Muscle of arm (tissue), 12 donors: ENCODE results near the gene DEFB124. TPM values are rescaled to one million over a fixed set of nuclear protein-coding genes. Genes with fewer than 3 reads are reported as not detected.
"Not testable (repeated sequence)": the region's sequence is repeated elsewhere in the genome, so short reads cannot be mapped to it uniquely, and the experiment has no call there.

Experiments used
- DNase-seq: peaks from one replicate; pipeline ENCODE4 v3.0.0-alpha.2; 2013
- polyA plus RNA-seq, 12 donors: library from polyadenylated mRNA; unstranded; fragments of 120-200 nt; gene quantifications; one replicate each; pipeline ENCODE4 v1.2.1, GENCODE V29; 2013; ENCODE audit not compliant: insufficient read length in 12 of 12

DEFB124 gene
- polyA plus RNA-seq, 12 donors, result 0.60 to 1.6 (median 1.3) TPM; not detected in 2

- DNase-seq, result no peak
Measured at GRCh38 chr20:31489152-31489551, 14.2 kb upstream of the DEFB124 start.

GRCh38 chr20:31488115-31488514, 13.2 kb upstream of the DEFB124 start:
- DNase-seq, result no peak

DNA sequence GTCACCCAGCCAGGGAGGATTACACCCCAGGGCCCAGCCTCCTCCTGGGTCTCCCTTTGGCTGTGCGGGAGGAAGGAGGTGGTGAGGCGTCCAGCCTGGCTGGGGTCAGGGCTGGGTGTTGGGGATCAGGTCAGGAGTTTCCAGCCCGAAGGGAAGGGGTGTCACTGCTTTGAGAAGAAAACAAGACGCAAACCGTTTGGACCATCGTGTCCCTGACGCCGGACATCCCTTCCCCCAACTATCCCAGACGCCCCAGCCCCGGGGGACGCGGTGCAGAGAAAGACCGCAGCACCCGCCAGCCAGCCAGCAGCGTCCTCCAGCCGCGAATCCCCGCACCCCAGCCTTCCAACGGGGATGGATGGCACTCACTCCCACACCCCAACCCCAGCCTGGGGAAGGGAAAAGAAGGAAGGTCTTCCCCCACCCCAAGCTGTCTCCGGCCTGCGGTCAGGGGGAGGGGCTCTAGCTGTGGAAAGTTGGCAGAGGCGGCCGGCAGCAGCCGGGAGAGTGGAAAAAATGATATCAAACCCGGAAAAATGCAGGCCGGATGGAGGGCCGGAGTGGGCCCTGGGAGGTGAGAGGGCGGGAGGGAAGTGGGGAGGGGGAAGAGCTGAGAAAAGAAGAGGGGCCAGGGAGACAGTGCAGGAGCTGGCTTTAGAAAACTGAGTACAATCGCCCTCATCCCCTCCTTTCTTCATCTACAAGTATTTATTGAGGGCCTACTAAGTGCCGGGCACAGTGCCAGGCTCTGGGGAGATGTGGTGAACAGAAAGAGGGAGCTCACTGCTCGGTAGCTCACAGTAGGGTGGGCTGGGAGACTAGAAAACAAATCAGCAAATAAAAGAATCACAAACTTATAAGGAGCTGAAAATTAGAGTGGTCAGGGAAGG, 10.8 kb upstream of the DEFB124 start:
- DNase-seq, result peak; percentile 94

DNA sequence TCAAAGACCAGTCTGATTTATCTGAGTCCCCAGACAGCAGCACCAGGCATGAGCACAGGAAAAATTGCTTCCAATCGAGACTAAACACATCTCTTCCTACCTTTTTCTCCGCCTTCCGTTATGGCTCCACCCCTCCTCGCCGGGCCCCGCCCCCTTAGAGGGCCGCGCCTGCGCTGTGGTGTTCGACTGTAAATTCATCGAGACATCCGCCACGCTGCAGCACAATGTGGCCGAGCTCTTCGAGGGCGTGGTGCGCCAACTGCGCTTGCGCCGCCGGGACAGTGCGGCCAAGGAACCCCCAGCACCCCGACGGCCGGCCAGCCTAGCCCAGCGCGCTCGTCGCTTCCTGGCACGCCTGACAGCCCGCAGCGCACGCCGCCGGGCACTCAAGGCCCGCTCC, 9.1 kb upstream of the DEFB124 start:
- no peak for DNase-seq

GRCh38 chr20:31476643-31477215, 1.8 kb upstream of the DEFB124 start:
- no peak for DNase-seq

- no peak for DNase-seq
Measured at GRCh38 chr20:31476294-31476585, 1.3 kb upstream of the DEFB124 start.

GRCh38 chr20:31475472-31476293, 756 bp upstream of the DEFB124 start:
- no peak for DNase-seq

GRCh38 chr20:31474097-31474436, 860 bp downstream of the DEFB124 start:
- no peak for DNase-seq

- no peak for DNase-seq
Measured at GRCh38 chr20:31473331-31474096, 1.4 kb downstream of the DEFB124 start.

GRCh38 chr20:31472395-31473330, 2.3 kb downstream of the DEFB124 start:
- no peak for DNase-seq

GRCh38 chr20:31470946-31471345, 4.0 kb downstream of the DEFB124 start:
- not testable (repeated sequence) for DNase-seq

GRCh38 chr20:31454361-31454760, 20.6 kb downstream of the DEFB124 start:
- no peak for DNase-seq

DNA sequence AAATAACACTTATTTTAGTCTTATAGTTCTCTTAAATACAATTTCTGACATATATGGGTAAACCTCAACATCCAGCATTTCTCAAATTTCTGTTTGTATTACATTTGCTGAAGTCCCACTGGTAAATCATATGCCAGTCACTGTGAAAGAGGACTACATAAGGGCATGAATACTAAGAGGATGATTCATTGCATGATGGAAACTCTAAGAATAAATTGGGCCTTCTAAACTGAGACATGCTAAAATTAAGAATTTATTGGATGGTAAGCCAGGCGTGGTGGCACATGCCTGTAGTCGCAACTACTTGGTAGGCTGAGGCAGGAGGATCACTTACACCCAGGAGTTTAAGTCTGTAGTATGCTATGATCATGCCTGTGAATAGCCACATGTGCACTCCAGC, 22.4 kb downstream of the DEFB124 start:
- no peak for DNase-seq

DNA sequence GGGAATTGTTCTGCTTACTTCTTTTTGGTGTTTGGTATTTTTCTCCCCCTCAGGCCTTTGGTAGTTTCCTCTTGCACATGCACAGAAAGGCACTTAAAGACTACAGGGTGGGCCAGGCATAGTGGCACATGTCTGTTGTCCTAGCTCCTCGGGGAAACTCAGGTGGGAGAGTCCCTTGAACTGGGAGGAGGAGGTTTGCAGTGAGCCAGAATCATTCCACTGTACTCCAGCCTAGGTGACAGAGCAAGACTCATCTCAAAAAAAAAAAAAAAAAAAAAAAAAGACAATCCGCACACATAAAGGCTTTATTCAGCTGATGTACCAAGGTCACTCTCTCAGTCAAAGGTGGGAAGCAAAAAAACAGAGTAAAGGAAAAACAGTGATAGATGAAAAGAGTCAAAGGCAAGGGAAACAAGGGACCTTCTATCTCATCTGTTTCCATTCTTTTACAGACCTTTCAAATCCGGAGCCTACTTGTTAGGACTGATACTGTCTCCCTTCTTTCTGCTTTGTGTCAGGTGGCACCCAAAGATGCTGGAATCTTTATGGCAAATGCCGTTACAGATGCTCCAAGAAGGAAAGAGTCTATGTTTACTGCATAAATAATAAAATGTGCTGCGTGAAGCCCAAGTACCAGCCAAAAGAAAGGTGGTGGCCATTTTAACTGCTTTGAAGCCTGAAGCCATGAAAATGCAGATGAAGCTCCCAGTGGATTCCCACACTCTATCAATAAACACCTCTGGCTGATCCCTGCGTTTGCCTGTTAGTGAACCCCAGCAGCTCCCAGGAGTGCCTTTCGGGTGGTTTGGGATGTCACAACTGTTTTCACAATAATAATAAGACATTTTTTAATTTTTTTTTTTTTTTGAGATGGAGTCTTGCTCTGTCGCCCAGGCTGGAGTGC, 25.2 kb downstream of the DEFB124 start:
- no peak for DNase-seq

DNA sequence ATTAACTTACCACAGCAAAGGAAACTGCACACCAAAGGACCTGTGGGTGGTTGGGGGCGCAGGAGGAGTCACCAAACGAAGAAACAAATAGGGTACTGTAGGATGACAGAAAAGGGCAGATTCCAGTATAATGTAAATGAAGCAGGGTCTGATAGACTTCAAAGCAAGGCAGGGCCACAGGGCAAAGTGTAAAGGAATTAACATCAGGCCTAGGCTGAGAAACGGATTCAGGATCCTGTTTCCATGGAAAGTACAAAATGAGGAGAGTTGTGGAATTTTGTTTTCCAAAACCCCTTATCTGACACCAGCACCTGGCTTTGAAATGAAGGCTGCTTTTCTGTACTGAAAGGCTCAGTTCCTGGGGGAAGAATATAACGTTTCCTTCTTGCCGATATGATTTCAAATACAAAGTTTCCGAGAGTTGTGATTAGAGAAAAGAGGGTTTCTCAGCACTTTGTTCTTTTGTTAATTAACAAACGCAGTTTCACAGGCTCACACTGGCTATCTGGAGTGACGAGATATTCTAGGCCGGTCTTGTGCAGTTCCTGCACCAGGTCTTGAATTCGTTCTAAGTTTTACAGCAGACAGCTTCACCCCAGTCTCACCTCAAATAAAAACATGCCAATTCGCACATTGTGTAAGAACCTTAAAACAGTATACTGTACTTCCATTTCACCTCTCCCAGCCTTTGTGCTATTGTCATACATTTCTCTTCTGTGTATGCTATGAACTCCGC, 28.7 kb downstream of the DEFB124 start:
- no peak for DNase-seq

DNA sequence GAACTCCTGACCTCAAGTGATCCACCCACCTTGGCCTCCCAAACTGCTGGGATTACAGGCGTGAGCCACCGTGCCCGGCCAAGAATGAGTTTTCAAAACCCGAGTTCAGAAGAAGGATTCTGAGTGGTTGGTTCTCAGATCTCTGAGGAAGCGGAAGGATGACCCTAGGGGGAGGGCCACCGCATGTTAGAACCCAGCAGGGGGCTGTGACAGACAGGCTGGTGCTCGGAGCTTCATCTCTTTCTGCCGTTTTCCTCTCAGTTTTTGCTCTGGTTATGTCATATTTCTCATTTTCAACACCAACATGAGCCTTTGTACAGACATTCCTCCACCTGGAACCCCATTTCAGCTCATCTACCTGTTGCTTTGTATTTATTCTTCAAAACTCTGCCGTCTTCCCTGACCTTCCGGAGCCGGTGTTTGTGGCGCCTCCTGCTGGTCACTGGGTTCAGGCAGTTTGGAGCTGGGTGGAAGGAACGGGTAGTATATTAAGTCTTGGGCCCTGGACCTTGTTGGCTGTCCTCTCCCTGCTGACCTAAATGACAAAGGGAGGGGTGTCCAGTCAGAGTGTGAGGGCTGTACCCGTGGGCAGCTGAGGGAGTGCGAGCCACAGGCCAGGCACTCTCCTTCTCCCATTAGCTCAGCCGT, 34.8 kb downstream of the DEFB124 start, which contains the start of gene DEFB123:
DEFB123 (plus strand) TSS at position 621 of the 648 bp plus-strand sequence. CDS start 67 bp downstream, outside the sequence.
- no peak for DNase-seq

DNA sequence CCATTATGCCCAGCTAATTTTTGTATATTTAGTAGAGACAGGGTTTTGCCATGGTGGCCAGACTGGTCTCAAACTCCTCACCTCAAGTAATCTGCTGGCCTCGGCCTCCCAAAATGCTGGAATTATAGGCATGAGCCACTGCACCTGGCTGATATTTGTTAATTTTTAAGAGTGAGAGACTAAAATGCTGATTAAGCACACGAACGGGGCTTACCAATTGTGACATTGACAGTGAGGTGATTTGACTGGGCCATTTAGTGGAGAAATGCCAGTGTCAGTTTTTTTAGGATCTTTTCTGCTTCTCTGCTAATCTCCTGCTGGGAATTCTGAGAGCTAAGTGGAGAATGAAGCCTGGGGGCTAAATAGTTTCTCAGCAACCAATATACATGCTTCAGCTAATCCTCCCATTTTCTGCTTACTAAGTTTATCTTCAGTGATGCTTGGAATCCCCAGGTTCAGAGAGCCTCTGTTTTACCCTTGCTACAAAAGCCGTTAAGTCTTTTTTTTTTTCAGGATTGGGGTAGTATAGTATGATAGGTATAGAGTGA, 44.3 kb downstream of the DEFB124 start:
- no peak for DNase-seq

DNA sequence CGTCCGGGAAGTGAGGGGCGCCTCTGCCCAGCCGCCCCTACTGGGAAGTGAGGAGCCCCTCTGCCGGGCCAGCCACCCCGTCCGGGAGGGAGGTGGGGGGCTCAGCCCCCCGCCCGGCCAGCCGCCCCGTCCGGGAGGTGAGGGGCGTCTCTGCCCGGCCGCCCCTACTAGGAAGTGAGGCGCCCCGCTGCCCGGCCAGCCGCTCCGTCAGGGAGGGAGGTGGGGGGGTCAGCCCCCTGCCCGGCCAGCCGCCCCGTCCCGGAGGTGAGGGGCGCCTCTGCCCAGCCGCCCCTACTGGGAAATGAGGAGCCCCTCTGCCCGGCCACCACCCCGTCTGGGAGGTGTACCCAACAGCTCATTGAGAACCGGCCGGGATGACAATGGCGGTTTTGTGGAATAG, 47.4 kb downstream of the DEFB124 start:
- DNase-seq, result not testable (repeated sequence)
